Pancreas (tissue), 10 donors: ENCODE measurements around the gene RPS10. TPM values are rescaled to one million over a fixed set of nuclear protein-coding genes. Genes with fewer than 3 reads are reported as not detected.
A peak's percentile ranks its signal among the peaks of the same experiment; 100 is the strongest.

Experiments used
- ATAC-seq, 4 donors: fragments of 200-7000 bp; cut with Tn5 transposase; one replicate each; pipeline versions ENCODE4 v1.8.0 to v1.9.1; 2020; ENCODE audit warnings: mild to moderate bottlenecking in 4 of 4, moderate library complexity in 4 of 4
- DNase-seq, 6 donors: peaks; one replicate each; pipeline ENCODE4 v3.0.0-alpha.2; 2020
- FAIRE-seq: peaks from 2 replicates; lab custom pipeline; 2012; peaks lifted over from hg19 to GRCh38; lab: Jason Lieb, UNC
- H3K27ac ChIP-seq, 4 donors: fragments of 200-600 bp; sonication (generic); 1 replicate in 3 of 4; 2 replicates in 1 of 4; pipeline versions ENCODE4 v1.5.0 to v1.8.0; 2020
- H3K27me3 ChIP-seq, 4 donors: fragments of 200-600 bp; one replicate each; pipeline ENCODE4 v1.8.0; 2021
- H3K36me3 ChIP-seq, 3 donors: fragments of 200-600 bp; sonication (generic) in 1 of 3; one replicate each; pipeline versions ENCODE4 v1.5.0 to v1.8.0; 2020 to 2021
- H3K4me1 ChIP-seq, 3 donors: fragments of 200-600 bp; one replicate each; pipeline ENCODE4 v1.8.0; 2021
- H3K4me3 ChIP-seq, 4 donors: fragments of 200-600 bp; sonication (generic) in 2 of 4; one replicate each; pipeline versions ENCODE4 v1.5.0 to v1.8.0; 2020 to 2021
- H3K9me3 ChIP-seq, 4 donors: fragments of 200-600 bp; one replicate each; pipeline ENCODE4 v1.8.0; 2021
- WGBS, 2 donors: extraction: QIAGEN DNeasy Blood & Tissue Kit; methylation state at CpG; one replicate each; pipeline ENCODE4 v1.1.7; 2013; 5-methylcytosine and 5-hydroxymethylcytosine counted together
- intact Hi-C, 3 donors: fragments of 100-400 bp; cut with DNase I; formaldehyde crosslinking; loops; one replicate each; pipeline versions ENCODE4 v1.11.1 to v1.14.2; 2022
- polyA plus RNA-seq, 2 donors: library from polyadenylated mRNA; stranded (reverse); fragments of 200-250 nt; gene quantifications; one replicate each; pipeline ENCODE4 v1.2.3, GENCODE V29; 2013
- total RNA-seq, 6 donors: library from RNA; stranded (reverse); fragmentation: NEBNext Ultra II Directional in 4 of 6; extraction: Animal tissue kit (Norgen Biotek cat#: 25700) in 4 of 6; gene quantifications; one replicate each; pipeline versions ENCODE4 v1.2.1 to v1.2.4, GENCODE V29; 2021 to 2023
- TF ChIP-seq, protein P1 (sequence below), 4 donors: fragments of 200-600 bp; sonication (generic) in 3 of 4; IDR thresholded peaks; one replicate each; pipeline versions ENCODE4 v1.5.0 to v1.8.0; 2021; ENCODE audit warnings: antibody characterized with exemption in 4 of 4
- donor health status: healthy with polysubstance abuse.
- donor health status: DM: no; HTN: no; CAD: no; lungs with moderate emphysema.
- donor health status: DM: no; HTN: no; CAD: no.
- donor health status: control.
- donor health status: control.
- donor health status: Bipolar disorder and iron deficiency.
- donor health status: DM: yes; HTN: yes; CAD: no.
- donor health status: DM: no; HTN: no; CAD: no.
- donor health status: DM: no; HTN: no; CAD: no.
- donor health status: DM: yes; HTN: yes; CAD: no.

RPS10 gene
- total and polyA plus RNA-seq, 8 donors = 565 to 1,334 (median 997) TPM

- intact Hi-C loops = loop anchor here in 1 of 3 donors (10.0 kb wide), 1 partner anchor 139 kb away; no protein-coding TSS in a partner anchor
- Histone ChIP-seq H3K36me3 (no peaks in the 10 kb centered on the region), H3K27ac (no peak within 1 kb of the TSS), H3K27me3 (no peaks in the 10 kb centered on the region), H3K4me3 (peak within 1 kb of the TSS; percentile 23 to 58 (median 38)), H3K4me1 (no peaks in the 10 kb centered on the region), H3K9me3 (no peaks in the 10 kb centered on the region)
- DNase-seq (peak in 4 of 6 donors; percentile 36 to 72 (median 57)), ATAC-seq (peak; percentile 80 to 93 (median 88)), FAIRE-seq (no peak)
- TF ChIP-seq, protein P1, sequence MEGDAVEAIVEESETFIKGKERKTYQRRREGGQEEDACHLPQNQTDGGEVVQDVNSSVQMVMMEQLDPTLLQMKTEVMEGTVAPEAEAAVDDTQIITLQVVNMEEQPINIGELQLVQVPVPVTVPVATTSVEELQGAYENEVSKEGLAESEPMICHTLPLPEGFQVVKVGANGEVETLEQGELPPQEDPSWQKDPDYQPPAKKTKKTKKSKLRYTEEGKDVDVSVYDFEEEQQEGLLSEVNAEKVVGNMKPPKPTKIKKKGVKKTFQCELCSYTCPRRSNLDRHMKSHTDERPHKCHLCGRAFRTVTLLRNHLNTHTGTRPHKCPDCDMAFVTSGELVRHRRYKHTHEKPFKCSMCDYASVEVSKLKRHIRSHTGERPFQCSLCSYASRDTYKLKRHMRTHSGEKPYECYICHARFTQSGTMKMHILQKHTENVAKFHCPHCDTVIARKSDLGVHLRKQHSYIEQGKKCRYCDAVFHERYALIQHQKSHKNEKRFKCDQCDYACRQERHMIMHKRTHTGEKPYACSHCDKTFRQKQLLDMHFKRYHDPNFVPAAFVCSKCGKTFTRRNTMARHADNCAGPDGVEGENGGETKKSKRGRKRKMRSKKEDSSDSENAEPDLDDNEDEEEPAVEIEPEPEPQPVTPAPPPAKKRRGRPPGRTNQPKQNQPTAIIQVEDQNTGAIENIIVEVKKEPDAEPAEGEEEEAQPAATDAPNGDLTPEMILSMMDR (IDR thresholded peaks at IDR 0.05) = no peak
- 2 to 8% methylated on average over 18 to 66 of the region's 67 CpGs for WGBS, 2 donors
Observed at GRCh38 chr6:34465531-34466241, 39.8 kb upstream of the RPS10 start, which contains the start of gene PACSIN1. Gene PACSIN1, plus strand, starts transcription at chr6:34466076. Its CDS starts 60,230 bp downstream, at chr6:34526306.

DNA sequence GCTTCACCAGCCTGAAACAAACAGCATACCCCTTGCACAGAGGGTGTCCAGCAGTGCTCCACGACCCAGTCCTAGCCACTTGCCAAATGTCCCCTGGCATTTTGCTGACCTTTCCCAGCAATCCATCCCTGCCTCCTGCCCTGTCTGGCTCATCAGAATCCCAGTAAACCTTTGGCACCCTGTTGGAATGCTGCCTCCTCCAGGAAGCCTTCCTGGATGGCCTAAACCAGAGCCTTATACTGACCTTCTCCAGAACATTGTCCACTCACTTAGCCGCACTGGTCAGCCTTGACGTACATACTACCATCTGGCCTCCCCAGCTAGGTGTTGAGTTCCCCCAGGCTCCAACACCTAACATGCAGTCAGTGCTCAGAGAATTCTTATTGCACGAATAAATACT is 38.0 kb upstream of the RPS10 start:
- FAIRE-seq (no peak), DNase-seq (no peak)

DNA sequence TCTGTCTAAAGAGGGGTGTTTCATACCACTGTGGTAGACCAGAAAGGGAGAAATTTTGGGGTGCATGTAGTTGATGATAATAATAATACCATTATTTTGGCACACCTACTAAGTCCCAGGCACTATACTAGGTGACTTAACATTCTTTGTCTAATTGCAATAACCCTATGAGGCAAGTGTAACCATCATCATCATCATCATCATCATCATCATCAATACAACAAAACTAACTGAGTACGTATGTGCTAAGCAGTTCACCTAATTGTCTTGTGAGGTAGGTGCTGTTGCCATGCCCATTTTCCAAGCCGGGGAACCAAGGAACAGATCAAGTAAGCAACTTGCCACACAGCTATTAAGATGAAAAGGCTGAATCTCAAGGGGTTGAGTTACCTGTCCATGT is 37.4 kb upstream of the RPS10 start:
- WGBS, 2 donors = 87 to 96% methylated on average over 2 of the region's 2 CpGs
- Histone ChIP-seq H3K4me1 (no peaks in the 10 kb centered on the region), H3K27me3 (no peaks in the 10 kb centered on the region), H3K36me3 (no peaks in the 10 kb centered on the region), H3K4me3 (no peak overlapping the region), H3K9me3 (no peaks in the 10 kb centered on the region), H3K27ac (no peak overlapping the region)
- ATAC-seq = no peak
- TF ChIP-seq, protein P1 (IDR thresholded peaks at IDR 0.05) = no peak
- no peak for DNase-seq
- intact Hi-C loops = loop anchor here in 2 of 3 donors (5.0 to 10.0 kb wide), 2 partner anchors 142 to 149 kb away; no protein-coding TSS in a partner anchor
- FAIRE-seq = no peak

More for the DNA sequence above, 38.0 kb upstream of the RPS10 start:
- TF ChIP-seq, protein P1 (IDR thresholded peaks at IDR 0.05) = no peak
- no peak for ATAC-seq
- no peak overlapping the region for H3K27ac ChIP-seq
- H3K9me3 ChIP-seq = no peaks in the 10 kb centered on the region
- H3K36me3 ChIP-seq = no peaks in the 10 kb centered on the region
- no peaks in the 10 kb centered on the region for H3K27me3 ChIP-seq
- H3K4me1 ChIP-seq = no peaks in the 10 kb centered on the region
- H3K4me3 ChIP-seq = no peak overlapping the region
- WGBS, 2 donors = 78 to 79% methylated on average over 4 of the region's 4 CpGs
- intact Hi-C loops = loop anchor here in 2 of 3 donors (5.0 to 10.0 kb wide), 2 partner anchors 141 to 148 kb away; no protein-coding TSS in a partner anchor

DNA sequence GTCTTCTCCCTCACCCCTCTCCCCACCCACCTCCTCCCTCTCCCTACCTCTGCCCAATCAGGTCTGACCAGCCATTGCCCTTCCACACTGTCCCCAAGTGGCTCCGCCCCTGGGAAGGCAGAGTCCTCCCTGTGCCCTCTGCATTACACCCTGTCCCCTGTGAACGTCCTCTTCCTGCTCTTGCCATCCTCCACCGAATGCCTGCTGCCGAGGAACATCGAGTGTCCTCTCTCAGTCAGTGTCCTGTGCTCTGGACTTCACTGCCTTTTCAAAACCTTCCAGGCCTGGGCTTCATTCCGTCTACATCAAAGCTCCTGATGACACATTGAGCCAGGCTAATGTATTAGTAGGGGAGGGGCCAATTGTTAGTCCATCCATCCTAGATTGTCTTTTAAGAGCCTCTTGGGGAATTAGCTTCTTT is 36.7 kb upstream of the RPS10 start:
- peak in 3 of 4 donors; percentile 45 to 62 (median 57) for ATAC-seq
- Histone ChIP-seq H3K4me3 (no peak overlapping the region), H3K4me1 (no peaks in the 10 kb centered on the region), H3K9me3 (no peaks in the 10 kb centered on the region), H3K36me3 (no peaks in the 10 kb centered on the region), H3K27me3 (no peaks in the 10 kb centered on the region), H3K27ac (no peak overlapping the region)
- 32 to 42% methylated on average over 6 of the region's 6 CpGs for WGBS, 2 donors
- TF ChIP-seq, protein P1 (IDR thresholded peaks at IDR 0.05) = no peak
- intact Hi-C loops = loop anchor here in 2 of 3 donors (5.0 to 10.0 kb wide), 2 partner anchors 142 to 150 kb away; no protein-coding TSS in a partner anchor
- FAIRE-seq = no peak
- no peak for DNase-seq
